WTC11 (cell line): ENCODE measurements around the gene USF1. TPM values are rescaled to one million over a fixed set of nuclear protein-coding genes. Genes with fewer than 3 reads are reported as not detected.

Experiments
- ATAC-seq: fragments of 200-7000 bp; cut with Tn5 transposase; 2 replicates; pipeline ENCODE4 v1.10.0; 2021; ENCODE audit warnings: mild to moderate bottlenecking, moderate library complexity
- CTCF ChIA-PET: fragments of 300-600 bp; sonication (Branson Sonifier 250); formaldehyde crosslinking; loops from one replicate; lab custom pipeline; 2021; ENCODE audit warnings: antibody characterized with exemption; lab: Charles Lee
- POLR2A ChIA-PET: fragments of 350-600 bp; sonication (Branson Sonifier 250); formaldehyde crosslinking; loops from one replicate; lab custom pipeline; 2021; ENCODE audit warnings: antibody characterized with exemption; lab: Charles Lee
- DNase-seq: peaks from one replicate; pipeline ENCODE4 v3.0.0; 2021; ENCODE audit warnings: low spot score
- H3K27ac Mint-ChIP-seq: 2 replicates; pipeline ENCODE4 v1.8.0; 2021; ENCODE audit warnings: mixed read lengths
- H3K27me3 Mint-ChIP-seq: 2 replicates; pipeline ENCODE4 v1.8.0; 2021; ENCODE audit warnings: low read depth, mild to moderate bottlenecking, moderate library complexity, mixed read lengths
- H3K36me3 Mint-ChIP-seq: 2 replicates; pipeline ENCODE4 v1.8.0; 2021; ENCODE audit warnings: mixed read lengths
- H3K4me1 Mint-ChIP-seq: 2 replicates; pipeline ENCODE4 v1.8.0; 2022; ENCODE audit warnings: mixed read lengths
- H3K4me3 Mint-ChIP-seq: 2 replicates; pipeline ENCODE4 v1.8.0; 2021; ENCODE audit warnings: mild to moderate bottlenecking, moderate library complexity, mixed read lengths
- H3K9me3 Mint-ChIP-seq: 2 replicates; pipeline ENCODE4 v1.8.0; 2021; ENCODE audit warnings: mixed read lengths
- CREM ChIP-seq: sonication (generic); formaldehyde crosslinking; IDR thresholded peaks from 2 replicates; pipeline ENCODE4 v1.8.1; 2022; ENCODE audit warnings: mild to moderate bottlenecking, missing genetic modification reagents, moderate library complexity
- ESRRA ChIP-seq: sonication (generic); formaldehyde crosslinking; IDR thresholded peaks from 2 replicates; pipeline ENCODE4 v1.8.1; 2022; ENCODE audit warnings: mild to moderate bottlenecking, missing genetic modification reagents, borderline replicate concordance
- FOXP1 ChIP-seq: sonication (generic); formaldehyde crosslinking; IDR thresholded peaks from 2 replicates; pipeline ENCODE4 v1.8.0; 2022; ENCODE audit warnings: missing genetic modification reagents, mild to moderate bottlenecking, moderate library complexity, borderline replicate concordance
- HMGA2 ChIP-seq: fragments of 250-450 bp; sonication (Bioruptor Pico); IDR thresholded peaks from 2 replicates; pipeline ENCODE4 v1.4.0; 2021; ENCODE audit warnings: mild to moderate bottlenecking, moderate library complexity
- NFATC4 ChIP-seq: fragments of 250-450 bp; sonication (Bioruptor Pico); IDR thresholded peaks from 2 replicates; pipeline ENCODE4 v1.9.0; 2021; ENCODE audit warnings: mild to moderate bottlenecking
- NR1H2 ChIP-seq: sonication (generic); formaldehyde crosslinking; IDR thresholded peaks from 2 replicates; pipeline ENCODE4 v1.9.0; 2021; ENCODE audit warnings: mild to moderate bottlenecking, moderate library complexity, missing genetic modification reagents
- NR3C1 ChIP-seq: sonication (generic); formaldehyde crosslinking; conservative IDR thresholded peaks from 2 replicates; pipeline ENCODE4 v1.8.1; 2023; ENCODE audit warnings: low read depth, mild to moderate bottlenecking, missing genetic modification reagents
- SOX15 ChIP-seq: fragments of 250-450 bp; sonication (Bioruptor Pico); IDR thresholded peaks from 2 replicates; pipeline ENCODE4 v1.9.0; 2021; ENCODE audit warnings: mild to moderate bottlenecking
- TEAD4 ChIP-seq: sonication (generic); formaldehyde crosslinking; IDR thresholded peaks from 2 replicates; pipeline ENCODE4 v1.8.0; 2022; ENCODE audit warnings: mild to moderate bottlenecking, missing genetic modification reagents
- ZNF317 ChIP-seq: sonication (generic); formaldehyde crosslinking; IDR thresholded peaks from 2 replicates; pipeline ENCODE4 v1.8.1; 2023; ENCODE audit warnings: low read depth, mild to moderate bottlenecking, moderate library complexity, missing genetic modification reagents, borderline replicate concordance
- ZNF396 ChIP-seq: fragments of 250-450 bp; sonication (Bioruptor Pico); IDR thresholded peaks from 2 replicates; pipeline ENCODE4 v1.8.0; 2021; ENCODE audit warnings: mild to moderate bottlenecking, moderate library complexity, borderline replicate concordance
- ZNF416 ChIP-seq: fragments of 250-450 bp; sonication (Bioruptor Pico); IDR thresholded peaks from 2 replicates; pipeline ENCODE4 v1.9.0; 2021; ENCODE audit warnings: mild to moderate bottlenecking, inconsistent platforms
- total RNA-seq: library from RNA; stranded (reverse); gene quantifications from 3 replicates; pipeline ENCODE4 v1.2.3, GENCODE V29; 2021
- TF ChIP-seq, protein P1 (sequence below): fragments of 250-450 bp; sonication (Bioruptor Pico); IDR thresholded peaks from 2 replicates; pipeline ENCODE4 v1.9.0; 2021; ENCODE audit warnings: mild to moderate bottlenecking
- TF ChIP-seq, protein P2 (sequence below): sonication (generic); formaldehyde crosslinking; IDR thresholded peaks from 2 replicates; pipeline ENCODE4 v1.8.1; 2022; ENCODE audit warnings: mild to moderate bottlenecking, moderate library complexity, missing genetic modification reagents
- TF ChIP-seq, protein P3 (sequence below): sonication (generic); formaldehyde crosslinking; conservative IDR thresholded peaks from 2 replicates; pipeline ENCODE4 v1.8.1; 2022; ENCODE audit warnings: mild to moderate bottlenecking, missing genetic modification reagents
- TF ChIP-seq, protein P4 (sequence below): sonication (generic); formaldehyde crosslinking; IDR thresholded peaks from 2 replicates; pipeline ENCODE4 v1.8.1; 2022; ENCODE audit warnings: missing genetic modification reagents, borderline replicate concordance
- TF ChIP-seq, protein P5 (sequence below): fragments of 200-600 bp; IDR thresholded peaks from 2 replicates; pipeline ENCODE4 v1.8.0; 2022; ENCODE audit warnings: antibody characterized with exemption
- TF ChIP-seq, protein P6 (sequence below): fragments of 250-450 bp; sonication (Bioruptor Pico); IDR thresholded peaks from 2 replicates; pipeline ENCODE4 v2.1.2; 2022; ENCODE audit warnings: mild to moderate bottlenecking, moderate library complexity

The USF1 gene
- total RNA-seq, 1 experiment from 2014 or later = 65.6 TPM

DNA sequence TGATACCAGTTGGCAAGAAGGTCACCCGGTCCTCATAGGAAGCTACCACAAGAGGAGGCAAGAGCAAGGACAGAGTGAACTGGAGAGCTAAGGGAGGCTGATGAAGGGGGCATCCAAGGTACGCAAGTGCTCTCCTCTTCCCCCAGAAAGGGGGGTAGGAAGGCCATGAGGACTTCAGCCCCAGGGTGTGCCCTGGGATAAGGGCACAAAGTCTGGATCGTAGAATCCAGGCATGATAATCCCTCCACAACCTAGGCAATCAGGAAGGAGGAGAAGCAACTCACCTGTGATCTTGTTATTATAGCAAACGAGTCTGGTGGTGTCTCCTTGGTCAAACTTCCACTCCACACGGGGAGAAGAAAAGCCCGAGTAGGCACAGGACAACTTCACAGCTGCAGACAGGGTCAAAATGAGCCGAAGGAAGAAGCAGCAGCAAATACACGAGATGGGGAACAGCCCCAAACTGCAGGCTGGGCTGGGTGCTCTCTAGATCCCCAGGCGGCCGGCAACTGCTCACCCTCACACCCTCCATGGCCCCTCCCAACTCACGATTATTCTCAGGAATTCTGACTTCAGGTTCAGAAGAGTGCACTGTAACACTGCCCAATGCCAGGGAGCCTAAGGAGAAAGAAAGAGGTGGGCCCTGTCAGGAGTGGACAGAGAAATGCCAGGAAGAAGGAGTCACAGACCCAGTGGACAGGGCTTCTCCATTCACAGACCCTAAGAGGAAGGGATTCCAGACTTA, 44.9 kb downstream of the USF1 start:
- ChIA-PET CTCF (interaction anchor here (1.7 kb wide), 1 partner anchor 11 kb away, joined by 6 read pairs; no protein-coding TSS in a partner anchor), POLR2A (interaction anchor here (0.6 to 1.1 kb wide), 2 partner anchors 20 to 98 kb away, joined by 3 to 4 read pairs; partner anchors contain the start of gene F11R)
- Mint-ChIP-seq H3K9me3 (no peaks in the 10 kb centered on the region), H3K36me3 (peaks cover 56% of the 10 kb centered on the region), H3K4me1 (peaks cover 5% of the 10 kb centered on the region), H3K27ac (no peak overlapping the region), H3K27me3 (no peaks in the 10 kb centered on the region), H3K4me3 (no peak overlapping the region)
- DNase-seq (no peak), ATAC-seq (no peak)
- TF ChIP-seq NFATC4 (CRISPR knock-in tag) (no peak), ZNF317 (CRISPR knock-in tag) (no peak)
- TF ChIP-seq, protein P1, sequence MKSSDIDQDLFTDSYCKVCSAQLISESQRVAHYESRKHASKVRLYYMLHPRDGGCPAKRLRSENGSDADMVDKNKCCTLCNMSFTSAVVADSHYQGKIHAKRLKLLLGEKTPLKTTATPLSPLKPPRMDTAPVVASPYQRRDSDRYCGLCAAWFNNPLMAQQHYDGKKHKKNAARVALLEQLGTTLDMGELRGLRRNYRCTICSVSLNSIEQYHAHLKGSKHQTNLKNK (CRISPR knock-in tag) = no peak

DNA sequence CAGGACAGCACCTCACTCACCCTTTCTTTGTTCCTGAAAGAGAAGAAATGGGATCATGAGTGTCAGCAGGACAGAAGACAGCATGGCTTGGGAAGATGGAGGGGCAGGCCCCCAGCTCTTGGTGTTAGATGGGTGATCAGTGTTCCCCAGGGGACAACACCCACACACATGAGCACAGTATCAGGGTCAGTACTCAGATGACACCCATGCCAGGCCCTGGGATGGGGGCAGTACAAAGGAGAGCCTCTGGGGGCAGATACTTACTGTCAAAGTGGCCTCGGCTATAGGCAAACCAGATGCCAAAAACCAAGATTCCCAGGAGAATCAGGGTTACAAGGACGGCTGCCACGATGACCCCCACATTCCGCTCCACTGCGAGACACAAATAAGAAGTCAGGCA, 46.4 kb downstream of the USF1 start:
- TF ChIP-seq NR1H2 (CRISPR knock-in tag) (no peak), SOX15 (no peak), NR3C1 (CRISPR knock-in tag) (no peak), FOXP1 (CRISPR knock-in tag) (no peak), ZNF416 (no peak), ESRRA (CRISPR knock-in tag) (no peak), HMGA2 (CRISPR knock-in tag) (no peak), ZNF396 (no peak), TEAD4 (CRISPR knock-in tag) (no peak), CREM (CRISPR knock-in tag) (no peak)
- TF ChIP-seq, protein P2, sequence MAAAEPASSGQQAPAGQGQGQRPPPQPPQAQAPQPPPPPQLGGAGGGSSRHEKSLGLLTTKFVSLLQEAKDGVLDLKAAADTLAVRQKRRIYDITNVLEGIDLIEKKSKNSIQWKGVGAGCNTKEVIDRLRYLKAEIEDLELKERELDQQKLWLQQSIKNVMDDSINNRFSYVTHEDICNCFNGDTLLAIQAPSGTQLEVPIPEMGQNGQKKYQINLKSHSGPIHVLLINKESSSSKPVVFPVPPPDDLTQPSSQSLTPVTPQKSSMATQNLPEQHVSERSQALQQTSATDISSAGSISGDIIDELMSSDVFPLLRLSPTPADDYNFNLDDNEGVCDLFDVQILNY (CRISPR knock-in tag) = no peak
- TF ChIP-seq, protein P3, sequence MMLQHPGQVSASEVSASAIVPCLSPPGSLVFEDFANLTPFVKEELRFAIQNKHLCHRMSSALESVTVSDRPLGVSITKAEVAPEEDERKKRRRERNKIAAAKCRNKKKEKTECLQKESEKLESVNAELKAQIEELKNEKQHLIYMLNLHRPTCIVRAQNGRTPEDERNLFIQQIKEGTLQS = no peak
- TF ChIP-seq, protein P4, sequence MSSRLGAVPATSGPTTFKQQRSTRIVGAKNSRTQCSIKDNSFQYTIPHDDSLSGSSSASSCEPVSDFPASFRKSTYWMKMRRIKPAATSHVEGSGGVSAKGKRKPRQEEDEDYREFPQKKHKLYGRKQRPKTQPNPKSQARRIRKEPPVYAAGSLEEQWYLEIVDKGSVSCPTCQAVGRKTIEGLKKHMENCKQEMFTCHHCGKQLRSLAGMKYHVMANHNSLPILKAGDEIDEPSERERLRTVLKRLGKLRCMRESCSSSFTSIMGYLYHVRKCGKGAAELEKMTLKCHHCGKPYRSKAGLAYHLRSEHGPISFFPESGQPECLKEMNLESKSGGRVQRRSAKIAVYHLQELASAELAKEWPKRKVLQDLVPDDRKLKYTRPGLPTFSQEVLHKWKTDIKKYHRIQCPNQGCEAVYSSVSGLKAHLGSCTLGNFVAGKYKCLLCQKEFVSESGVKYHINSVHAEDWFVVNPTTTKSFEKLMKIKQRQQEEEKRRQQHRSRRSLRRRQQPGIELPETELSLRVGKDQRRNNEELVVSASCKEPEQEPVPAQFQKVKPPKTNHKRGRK (CRISPR knock-in tag) = no peak
- TF ChIP-seq, protein P5, sequence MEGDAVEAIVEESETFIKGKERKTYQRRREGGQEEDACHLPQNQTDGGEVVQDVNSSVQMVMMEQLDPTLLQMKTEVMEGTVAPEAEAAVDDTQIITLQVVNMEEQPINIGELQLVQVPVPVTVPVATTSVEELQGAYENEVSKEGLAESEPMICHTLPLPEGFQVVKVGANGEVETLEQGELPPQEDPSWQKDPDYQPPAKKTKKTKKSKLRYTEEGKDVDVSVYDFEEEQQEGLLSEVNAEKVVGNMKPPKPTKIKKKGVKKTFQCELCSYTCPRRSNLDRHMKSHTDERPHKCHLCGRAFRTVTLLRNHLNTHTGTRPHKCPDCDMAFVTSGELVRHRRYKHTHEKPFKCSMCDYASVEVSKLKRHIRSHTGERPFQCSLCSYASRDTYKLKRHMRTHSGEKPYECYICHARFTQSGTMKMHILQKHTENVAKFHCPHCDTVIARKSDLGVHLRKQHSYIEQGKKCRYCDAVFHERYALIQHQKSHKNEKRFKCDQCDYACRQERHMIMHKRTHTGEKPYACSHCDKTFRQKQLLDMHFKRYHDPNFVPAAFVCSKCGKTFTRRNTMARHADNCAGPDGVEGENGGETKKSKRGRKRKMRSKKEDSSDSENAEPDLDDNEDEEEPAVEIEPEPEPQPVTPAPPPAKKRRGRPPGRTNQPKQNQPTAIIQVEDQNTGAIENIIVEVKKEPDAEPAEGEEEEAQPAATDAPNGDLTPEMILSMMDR = no peak
- TF ChIP-seq, protein P6, sequence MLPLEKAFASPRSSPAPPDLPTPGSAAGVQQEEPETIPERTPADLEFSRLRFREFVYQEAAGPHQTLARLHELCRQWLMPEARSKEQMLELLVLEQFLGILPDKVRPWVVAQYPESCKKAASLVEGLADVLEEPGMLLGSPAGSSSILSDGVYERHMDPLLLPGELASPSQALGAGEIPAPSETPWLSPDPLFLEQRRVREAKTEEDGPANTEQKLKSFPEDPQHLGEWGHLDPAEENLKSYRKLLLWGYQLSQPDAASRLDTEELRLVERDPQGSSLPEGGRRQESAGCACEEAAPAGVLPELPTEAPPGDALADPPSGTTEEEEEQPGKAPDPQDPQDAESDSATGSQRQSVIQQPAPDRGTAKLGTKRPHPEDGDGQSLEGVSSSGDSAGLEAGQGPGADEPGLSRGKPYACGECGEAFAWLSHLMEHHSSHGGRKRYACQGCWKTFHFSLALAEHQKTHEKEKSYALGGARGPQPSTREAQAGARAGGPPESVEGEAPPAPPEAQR = no peak
- DNase-seq (no peak), ATAC-seq (no peak)
- H3K27me3 Mint-ChIP-seq = no peaks in the 10 kb centered on the region
- H3K4me3 Mint-ChIP-seq = no peak overlapping the region
- ChIA-PET POLR2A (no interaction called here), CTCF (interaction anchor here (2.6 kb wide), 1 partner anchor 22 kb away, joined by 40 read pairs; the partner anchor contains the start of gene F11R)
- H3K9me3 Mint-ChIP-seq = no peaks in the 10 kb centered on the region
- H3K27ac Mint-ChIP-seq = no peak overlapping the region
- H3K4me1 Mint-ChIP-seq = peaks cover 5% of the 10 kb centered on the region
- H3K36me3 Mint-ChIP-seq = peaks cover 61% of the 10 kb centered on the region
